Activated naive CD4-positive, alpha-beta T cell treated with anti-CD3 and anti-CD28 coated beads, Interleukin-2, amount 50 U/mL, for 16 hours (primary cell): ENCODE measurements around the gene NAPG.
"Not testable (repeated sequence)": the region's sequence is repeated elsewhere in the genome, so short reads cannot be mapped to it uniquely, and the experiment has no call there.

Experiments used
- DNase-seq: peaks from one replicate; pipeline ENCODE4 v3.0.0-alpha.2; 2020

Gene NAPG

DNA sequence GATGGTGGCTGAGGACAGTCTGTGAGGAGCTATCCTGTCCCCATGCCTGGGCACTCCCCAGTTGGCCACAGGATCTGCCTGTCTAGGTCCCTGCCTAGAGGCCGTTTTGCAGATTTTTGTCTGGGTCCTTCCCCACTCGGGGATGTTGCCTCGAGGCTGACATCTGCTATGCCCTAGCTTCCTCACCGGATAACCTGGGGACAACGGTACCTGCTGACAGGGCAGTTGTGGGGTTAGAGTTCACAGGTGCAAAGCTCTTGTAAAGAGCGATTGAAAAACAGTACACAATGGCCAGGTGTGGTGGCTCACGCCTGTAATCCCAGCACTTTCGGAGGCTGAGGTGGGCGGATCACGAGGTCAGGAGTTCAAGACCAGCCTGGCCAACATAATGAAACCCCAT, 30.4 kb downstream of the NAPG start:
- DNase-seq, result not testable (repeated sequence)

GRCh38 chr18:10557085-10557677, 31.4 kb downstream of the NAPG start:
- no peak for DNase-seq

DNA sequence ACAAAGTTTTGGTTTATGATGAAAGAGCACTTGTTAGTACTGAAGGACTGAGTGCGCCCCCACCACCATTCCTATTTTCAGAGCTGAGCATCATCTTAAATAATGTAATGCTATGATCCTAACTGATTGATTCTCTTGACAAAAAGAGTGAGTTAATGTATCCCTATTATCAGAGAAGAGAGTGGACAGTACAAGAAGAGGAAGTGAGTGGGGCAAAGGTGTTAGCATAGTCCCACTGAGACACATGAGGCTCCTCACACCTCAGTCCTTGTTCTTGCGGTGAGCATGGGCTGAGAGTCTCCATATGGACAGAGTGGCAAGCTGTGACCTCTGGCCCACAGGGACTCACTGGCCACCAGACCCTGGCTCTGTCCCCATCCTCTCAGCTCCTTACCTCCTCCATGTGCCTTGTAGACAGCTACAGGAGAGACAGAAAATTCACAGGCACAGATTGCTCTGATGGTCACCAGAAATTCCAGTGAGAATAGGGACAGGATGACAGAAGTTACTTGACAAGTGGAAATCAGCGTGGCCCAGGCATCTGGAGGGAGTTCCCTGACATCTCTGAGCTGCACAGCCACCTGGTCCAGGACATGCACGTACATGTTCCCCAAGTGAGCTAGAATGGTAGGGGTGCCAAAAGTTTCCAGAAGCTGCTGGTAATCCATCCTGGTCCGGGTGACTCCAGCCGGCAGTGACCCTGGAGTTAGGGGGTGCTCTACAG, 32.6 kb downstream of the NAPG start:
- DNase-seq, result no peak

DNA sequence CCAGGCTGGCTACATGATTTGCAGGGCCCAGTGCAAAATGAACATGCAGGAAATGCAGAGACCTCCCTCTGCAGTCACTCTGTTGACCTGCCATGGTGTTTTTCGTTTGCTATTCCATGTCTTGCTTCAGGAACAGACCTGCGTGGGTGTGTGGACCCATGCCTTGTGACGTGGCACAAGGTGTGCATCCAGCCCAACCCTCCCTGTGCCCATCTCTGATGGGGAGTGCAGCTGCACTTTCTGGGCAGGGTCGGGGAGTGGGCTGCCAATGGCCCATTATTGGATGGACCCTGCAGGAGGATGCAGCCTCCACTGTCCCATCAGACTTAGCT, 33.1 kb downstream of the NAPG start:
- no peak for DNase-seq

GRCh38 chr18:10559553-10560451, 34.0 kb downstream of the NAPG start:
- no peak for DNase-seq

DNA sequence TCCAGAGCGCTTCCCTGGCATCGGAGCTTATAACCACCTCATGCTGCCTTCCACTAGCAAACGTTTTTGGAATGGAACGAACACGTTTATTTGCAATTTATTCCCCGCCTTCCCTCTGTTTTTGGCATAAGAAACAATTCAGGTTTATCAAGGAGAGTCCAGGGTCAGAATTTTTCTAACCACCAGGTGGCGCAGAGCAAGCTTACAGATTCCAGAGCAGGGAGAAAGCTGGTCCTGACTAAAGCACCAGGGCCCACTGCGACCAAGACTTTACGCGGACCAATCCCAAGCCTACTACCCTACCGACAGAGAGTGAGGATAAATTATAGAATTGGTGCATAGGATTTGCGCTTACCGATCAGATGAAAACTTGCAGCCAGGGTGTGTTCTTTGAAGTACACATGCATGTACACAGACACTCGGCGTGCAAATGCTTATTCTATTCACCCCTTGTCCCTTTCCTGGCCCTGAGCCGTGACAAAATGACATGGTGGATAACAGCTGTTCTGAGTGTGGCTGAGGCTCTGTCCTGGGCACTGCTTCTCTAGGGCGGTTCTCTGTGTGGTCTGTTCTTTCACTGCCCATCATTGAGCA, 34.7 kb downstream of the NAPG start:
- DNase-seq, result peak; percentile 56

DNA sequence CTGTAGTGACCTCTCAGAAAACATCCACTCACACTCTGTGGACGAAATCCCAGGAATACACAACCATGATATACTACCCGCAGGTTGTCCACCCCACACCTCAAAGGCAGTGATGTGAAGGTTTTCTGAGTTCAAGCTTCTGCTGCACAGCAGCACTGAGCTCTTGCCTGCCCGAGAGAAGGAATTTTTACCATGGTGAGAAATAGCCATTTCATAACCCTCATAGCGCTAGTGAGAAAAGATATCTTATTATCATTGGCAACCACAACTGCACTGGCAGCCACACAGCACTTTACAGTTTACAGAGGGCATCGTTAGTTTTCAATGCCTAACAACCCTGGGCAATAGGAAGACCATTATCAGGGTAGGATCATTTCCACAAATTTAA, 36.9 kb downstream of the NAPG start:
- DNase-seq, result no peak

DNA sequence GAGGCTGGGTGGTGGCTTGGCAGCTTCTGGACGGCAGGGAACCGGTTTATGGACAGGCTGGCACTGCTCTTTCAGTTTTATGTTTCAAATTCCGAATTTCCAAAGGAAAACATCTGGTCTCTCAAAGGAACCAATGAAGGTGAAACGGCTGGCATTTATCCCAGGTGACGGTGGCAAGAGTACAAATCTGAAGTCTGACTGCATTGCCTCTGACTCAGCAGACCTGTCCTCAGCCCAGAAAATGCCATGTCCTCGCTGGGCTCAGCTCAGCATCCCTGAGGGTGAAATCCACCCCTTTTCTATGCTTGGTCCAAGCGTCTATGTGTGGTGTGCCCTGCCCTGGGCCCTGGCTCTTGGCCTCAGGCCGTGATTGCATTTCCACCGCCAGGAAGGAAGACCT, 38.1 kb downstream of the NAPG start:
- no peak for DNase-seq

- DNase-seq, result no peak
Observed at GRCh38 chr18:10564975-10565773, 39.3 kb downstream of the NAPG start.

DNA sequence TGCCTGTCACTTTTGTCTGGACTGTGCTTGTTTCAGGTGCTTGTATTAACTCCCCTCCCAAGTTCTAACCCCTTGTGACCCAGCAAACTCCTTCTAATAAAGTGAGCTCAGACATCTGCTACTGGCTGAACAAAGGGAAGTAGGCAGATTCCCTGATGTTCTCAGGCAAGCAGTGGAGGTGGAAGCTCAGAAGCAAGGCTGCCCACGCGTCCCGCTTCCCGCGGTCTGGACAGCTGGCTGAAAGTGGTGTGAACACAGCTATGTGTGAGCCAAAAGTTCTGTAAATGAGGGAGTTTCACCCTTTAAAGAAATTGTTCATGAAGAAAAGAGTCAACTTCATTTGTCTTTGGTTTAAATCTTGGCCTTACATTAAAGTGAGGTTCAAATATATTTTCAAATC, 40.0 kb downstream of the NAPG start:
- no peak for DNase-seq

- no peak for DNase-seq
Observed at GRCh38 chr18:10566390-10566789, 40.6 kb downstream of the NAPG start.

GRCh38 chr18:10569941-10570340, 44.1 kb downstream of the NAPG start:
- not testable (repeated sequence) for DNase-seq

DNA sequence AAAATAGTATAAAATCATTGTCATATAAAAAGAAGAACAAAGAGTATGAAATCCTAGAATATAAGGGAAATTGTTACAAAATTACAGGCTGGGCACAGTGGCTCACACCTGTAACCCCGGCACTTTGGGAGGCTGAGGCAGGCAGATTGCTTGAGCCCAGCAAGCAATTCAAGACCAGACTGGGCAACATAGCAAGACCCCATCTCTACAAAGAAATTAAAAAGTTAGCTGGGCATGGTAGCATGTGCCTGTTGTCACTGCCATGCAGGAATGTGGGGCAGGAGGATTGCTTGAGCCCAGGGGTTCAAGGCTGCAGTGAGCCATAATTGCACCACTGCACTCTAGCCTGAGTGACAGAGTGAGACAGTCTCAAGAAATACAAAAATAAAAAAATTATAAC, 44.8 kb downstream of the NAPG start:
- no peak for DNase-seq

- DNase-seq, result no peak
Observed at GRCh38 chr18:10571537-10571936, 45.7 kb downstream of the NAPG start.

DNA sequence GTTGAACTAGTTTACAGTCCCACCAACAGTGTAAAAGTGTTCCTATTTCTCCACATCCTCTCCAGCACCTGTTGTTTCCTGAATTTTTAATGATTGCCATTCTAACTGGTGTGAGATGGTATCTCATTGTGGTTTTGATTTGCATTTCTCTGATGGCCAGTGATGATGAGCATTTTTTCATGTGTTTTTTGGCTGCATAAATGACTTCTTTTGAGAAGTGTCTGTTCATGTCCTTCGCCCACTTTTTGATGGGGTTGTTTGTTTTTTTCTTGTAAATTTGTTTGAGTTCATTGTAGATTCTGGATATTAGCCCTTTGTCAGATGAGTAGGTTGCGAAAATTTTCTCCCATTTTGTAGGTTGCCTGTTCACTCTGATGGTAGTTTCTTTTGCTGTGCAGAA, 47.4 kb downstream of the NAPG start:
- not testable (repeated sequence) for DNase-seq

GRCh38 chr18:10574412-10574811, 48.6 kb downstream of the NAPG start:
- not testable (repeated sequence) for DNase-seq

DNA sequence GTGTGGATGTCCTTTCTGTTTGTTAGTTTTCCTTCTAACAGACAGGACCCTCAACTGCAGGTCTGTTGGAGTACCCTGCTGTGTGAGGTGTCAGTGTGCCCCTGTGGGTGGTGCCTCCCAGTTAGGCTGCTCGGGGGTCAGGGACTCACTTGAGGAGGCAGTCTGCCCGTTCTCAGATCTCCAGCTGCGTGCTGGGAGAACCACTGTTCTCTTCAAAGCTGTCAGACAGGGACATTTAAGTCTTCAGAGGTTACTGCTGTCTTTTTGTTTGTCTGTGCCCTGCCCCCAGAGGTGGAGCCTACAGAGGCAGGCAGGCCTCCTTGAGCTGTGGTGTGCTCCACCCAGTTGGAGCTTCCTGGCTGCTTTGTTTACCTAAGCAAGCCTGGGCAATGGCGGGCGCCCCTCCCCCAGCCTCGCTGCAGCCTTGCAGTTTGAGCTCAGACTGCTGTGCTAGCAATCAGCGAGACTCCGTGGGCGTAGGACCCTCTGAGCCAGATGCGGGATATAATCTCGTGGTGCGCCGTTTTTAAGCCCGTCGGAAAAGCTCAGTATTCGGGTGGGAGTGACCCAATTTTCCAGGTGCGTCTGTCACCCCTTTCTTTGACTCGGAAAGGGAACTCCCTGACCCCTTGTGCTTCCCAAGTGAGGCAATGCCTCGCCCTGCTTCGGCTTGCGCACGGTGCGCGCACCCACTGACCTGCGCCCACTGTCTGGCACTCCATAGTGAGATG, 52.2 kb downstream of the NAPG start:
- not testable (repeated sequence) for DNase-seq

GRCh38 chr18:10578573-10578899, 52.7 kb downstream of the NAPG start:
- not testable (repeated sequence) for DNase-seq

DNA sequence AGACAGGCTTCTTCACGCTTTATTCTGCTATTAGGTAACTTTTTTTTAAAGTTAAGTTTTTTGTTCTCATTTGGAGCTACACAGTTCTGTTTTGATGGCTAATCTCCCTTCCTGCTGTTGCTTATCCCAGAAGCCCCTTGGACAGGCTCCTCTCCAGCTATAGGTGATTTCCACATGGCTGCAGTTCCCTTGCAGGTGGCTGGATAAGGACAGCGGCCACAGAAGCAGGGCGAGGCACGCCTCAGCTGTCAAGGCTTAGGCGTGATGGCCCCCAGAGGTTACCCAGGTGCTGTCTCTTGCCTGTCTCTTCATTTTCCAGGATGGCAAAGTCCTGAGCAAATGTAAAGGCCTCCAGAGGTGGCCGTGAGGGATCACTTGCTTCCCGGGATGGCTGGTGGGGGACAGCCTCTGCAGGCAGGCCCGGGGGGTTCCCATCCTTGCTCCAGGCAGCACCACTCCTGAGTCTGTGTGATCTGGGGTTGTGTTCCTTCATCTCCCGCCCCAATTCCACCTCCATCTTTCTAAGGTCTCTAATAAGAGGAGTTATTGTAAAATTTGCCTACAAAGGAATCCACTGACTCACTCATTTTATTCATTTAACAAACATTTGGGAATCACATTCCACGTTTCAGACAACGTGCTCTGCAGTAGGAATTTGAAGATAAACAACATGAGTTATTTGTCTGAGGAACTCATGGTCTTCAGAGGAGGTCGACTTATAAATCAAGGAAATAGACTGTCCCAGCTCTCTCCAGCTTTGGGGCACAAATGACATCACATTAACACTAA, 53.4 kb downstream of the NAPG start:
- DNase-seq, result no peak

GRCh38 chr18:10580215-10580614, 54.4 kb downstream of the NAPG start:
- DNase-seq, result no peak

DNA sequence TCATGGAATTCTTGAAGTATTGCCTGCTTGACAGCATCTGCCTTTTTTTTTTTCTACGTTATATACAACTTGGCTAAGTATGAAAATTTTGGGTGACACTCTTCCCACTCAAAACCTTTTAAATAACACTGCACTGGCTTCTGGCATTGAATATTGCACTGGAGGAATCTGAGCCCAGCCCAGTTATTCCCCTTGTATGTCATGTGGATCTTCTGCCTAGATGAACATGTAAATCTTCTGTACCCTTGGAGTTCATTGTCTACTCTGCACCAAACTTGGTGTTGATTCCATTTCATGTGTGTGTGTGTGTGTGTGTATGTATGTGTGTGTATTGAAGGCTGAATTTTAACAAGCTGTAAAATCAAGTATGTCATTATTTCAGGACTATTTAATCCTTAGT, 59.4 kb downstream of the NAPG start:
- DNase-seq, result no peak
